ENCODE measurements around the gene COX15. TPM values are rescaled to one million over a fixed set of nuclear protein-coding genes. Genes with fewer than 3 reads are reported as not detected.
"Not testable (repeated sequence)": the region's sequence is repeated elsewhere in the genome, so short reads cannot be mapped to it uniquely, and the experiment has no call there.

COX15 gene
- total RNA-seq, 4 donors from 2014 or later, result 20.2 to 30.1 (median 25.6) TPM

GRCh38 chr10:99754670-99755069 is 22.7 kb upstream of the COX15 start:
- Histone ChIP-seq H3K27ac (no peak overlapping the region), H3K4me1 (no peaks in the 10 kb centered on the region), H3K27me3 (no peaks in the 10 kb centered on the region), H3K9me3 (no peaks in the 10 kb centered on the region), H3K36me3 (peaks cover 84% of the 10 kb centered on the region), H3K4me3 (no peak overlapping the region)
- TF ChIP-seq POLR2AphosphoS5 (IDR thresholded peaks at IDR 0.05) (no peak), POLR2A (IDR thresholded peaks at IDR 0.05) (no peak), EP300 (IDR thresholded peaks at IDR 0.05) (no peak), CTCF (IDR thresholded peaks at IDR 0.05) (no peak)
- DNase-seq (ENCODE audit: low spot score in 2 of 2), result no peak
- 95% methylated on average over 1 of the region's 1 CpG for WGBS

GRCh38 chr10:99750641-99751040 is 18.7 kb upstream of the COX15 start:
- DNase-seq (ENCODE audit: low spot score in 2 of 2), result no peak
- H3K27ac ChIP-seq, result no peak overlapping the region
- H3K4me3 ChIP-seq, result no peak overlapping the region
- H3K4me1 ChIP-seq, result no peaks in the 10 kb centered on the region
- no peaks in the 10 kb centered on the region for H3K27me3 ChIP-seq
- H3K9me3 ChIP-seq, result no peaks in the 10 kb centered on the region
- peaks cover 82% of the 10 kb centered on the region for H3K36me3 ChIP-seq
- TF ChIP-seq EP300 (IDR thresholded peaks at IDR 0.05) (no peak), POLR2A (IDR thresholded peaks at IDR 0.05) (no peak), CTCF (IDR thresholded peaks at IDR 0.05) (no peak), POLR2AphosphoS5 (IDR thresholded peaks at IDR 0.05) (no peak)

GRCh38 chr10:99748823-99749451 is 17.0 kb upstream of the COX15 start:
- H3K36me3 ChIP-seq, result peaks cover 82% of the 10 kb centered on the region
- no peaks in the 10 kb centered on the region for H3K4me1 ChIP-seq
- H3K4me3 ChIP-seq, result no peak overlapping the region
- DNase-seq (ENCODE audit: low spot score in 2 of 2), result no peak
- no peaks in the 10 kb centered on the region for H3K27me3 ChIP-seq
- H3K9me3 ChIP-seq, result no peaks in the 10 kb centered on the region
- TF ChIP-seq POLR2A (IDR thresholded peaks at IDR 0.05) (no peak), CTCF (IDR thresholded peaks at IDR 0.05) (no peak), POLR2AphosphoS5 (IDR thresholded peaks at IDR 0.05) (no peak), EP300 (IDR thresholded peaks at IDR 0.05) (no peak)
- 92% methylated on average over 2 of the region's 2 CpGs for WGBS
- H3K27ac ChIP-seq, result no peak overlapping the region

- H3K9me3 ChIP-seq; H3K4me1 ChIP-seq; H3K27ac ChIP-seq; DNase-seq (ENCODE audit: low spot score in 2 of 2); H3K27me3 ChIP-seq; H3K4me3 ChIP-seq: not testable (repeated sequence)
- WGBS, result 95% methylated on average over 2 of the region's 2 CpGs
- peaks cover 84% of the 10 kb centered on the region for H3K36me3 ChIP-seq
These were observed 14.2 kb upstream of the COX15 start for GRCh38 chr10:99746166-99746565.

- Histone ChIP-seq H3K36me3 (peaks cover 96% of the 10 kb centered on the region), H3K4me3 (no peak overlapping the region), H3K27me3 (no peaks in the 10 kb centered on the region), H3K4me1 (no peaks in the 10 kb centered on the region), H3K27ac (no peak overlapping the region), H3K9me3 (no peaks in the 10 kb centered on the region)
- WGBS, result 64% methylated on average over 3 of the region's 3 CpGs
- no peak for DNase-seq (ENCODE audit: low spot score in 2 of 2)
- TF ChIP-seq EP300 (IDR thresholded peaks at IDR 0.05) (no peak), POLR2AphosphoS5 (IDR thresholded peaks at IDR 0.05) (no peak), CTCF (IDR thresholded peaks at IDR 0.05) (no peak), POLR2A (IDR thresholded peaks at IDR 0.05) (no peak)
These were observed 11.9 kb upstream of the COX15 start for GRCh38 chr10:99743841-99744240.

GRCh38 chr10:99742701-99743100 is 10.8 kb upstream of the COX15 start:
- peaks cover 93% of the 10 kb centered on the region for H3K36me3 ChIP-seq
- TF ChIP-seq EP300 (IDR thresholded peaks at IDR 0.05), result no peak
- TF ChIP-seq POLR2AphosphoS5 (IDR thresholded peaks at IDR 0.05), result no peak
- TF ChIP-seq POLR2A (IDR thresholded peaks at IDR 0.05), result no peak
- no peak for TF ChIP-seq CTCF (IDR thresholded peaks at IDR 0.05)
- H3K27me3 ChIP-seq, result no peaks in the 10 kb centered on the region
- DNase-seq (ENCODE audit: low spot score in 2 of 2), result no peak
- no peaks in the 10 kb centered on the region for H3K9me3 ChIP-seq
- no peaks in the 10 kb centered on the region for H3K4me1 ChIP-seq
- H3K4me3 ChIP-seq, result no peak overlapping the region
- H3K27ac ChIP-seq, result peak overlapping the region; percentile 40
- WGBS, result 65% methylated on average over 2 of the region's 2 CpGs

Measured in suprapubic skin (tissue), 4 donors.